CD4-positive, alpha-beta T cell treated with Interleukin-4 for 1 hour (primary cell): ENCODE data around the gene RNF31.
"Not testable (repeated sequence)": the region's sequence is repeated elsewhere in the genome, so short reads cannot be mapped to it uniquely, and the experiment has no call there.

Source experiments
- DNase-seq, 2 donors: peaks; one replicate each; pipeline ENCODE4 v3.0.0-alpha.2; 2020 to 2022

Gene RNF31

DNA sequence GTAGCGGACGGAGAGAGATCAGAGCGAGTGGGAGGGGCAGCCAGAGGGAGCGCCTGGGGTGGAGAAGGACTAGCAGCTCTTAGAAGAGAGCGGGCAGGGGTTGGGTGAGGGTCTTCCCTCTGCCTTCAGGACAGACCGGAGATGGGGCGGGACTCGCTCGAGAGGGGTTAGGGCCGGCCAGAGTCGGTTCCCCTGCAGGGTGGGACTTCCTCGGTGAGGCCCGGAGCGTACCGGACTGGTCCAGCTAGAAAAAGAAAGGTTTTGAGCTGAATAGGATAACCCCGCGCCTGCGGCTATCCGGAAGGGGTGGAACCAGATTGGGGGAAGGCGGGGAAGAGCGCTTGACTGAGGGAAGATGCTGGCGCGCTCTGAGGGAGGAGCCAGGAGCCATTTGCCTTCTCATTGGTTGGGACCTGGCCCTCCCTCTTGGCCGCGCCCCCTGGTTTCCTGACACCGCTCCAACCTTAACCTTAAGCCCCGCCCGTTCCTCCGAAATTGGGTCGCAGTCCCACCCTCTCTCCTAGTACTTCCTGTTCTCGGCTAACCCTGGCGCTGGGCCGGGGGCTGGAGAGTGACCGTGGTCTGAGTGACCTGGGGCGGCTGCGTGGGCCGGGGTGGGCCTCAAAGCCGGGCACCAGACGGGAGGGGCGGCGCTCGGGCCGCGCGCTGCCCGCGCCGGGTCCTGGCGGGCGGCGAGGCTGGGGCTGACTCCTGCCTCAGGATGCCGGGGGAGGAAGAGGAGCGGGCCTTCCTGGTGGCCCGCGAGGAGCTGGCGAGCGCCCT, at the start of gene RNF31:
TSS of gene RNF31 (plus strand) at position 521 of the 783 bp plus-strand sequence. CDS start at position 722, 201 bp downstream.
- DNase-seq, result peak; percentile 97

DNA sequence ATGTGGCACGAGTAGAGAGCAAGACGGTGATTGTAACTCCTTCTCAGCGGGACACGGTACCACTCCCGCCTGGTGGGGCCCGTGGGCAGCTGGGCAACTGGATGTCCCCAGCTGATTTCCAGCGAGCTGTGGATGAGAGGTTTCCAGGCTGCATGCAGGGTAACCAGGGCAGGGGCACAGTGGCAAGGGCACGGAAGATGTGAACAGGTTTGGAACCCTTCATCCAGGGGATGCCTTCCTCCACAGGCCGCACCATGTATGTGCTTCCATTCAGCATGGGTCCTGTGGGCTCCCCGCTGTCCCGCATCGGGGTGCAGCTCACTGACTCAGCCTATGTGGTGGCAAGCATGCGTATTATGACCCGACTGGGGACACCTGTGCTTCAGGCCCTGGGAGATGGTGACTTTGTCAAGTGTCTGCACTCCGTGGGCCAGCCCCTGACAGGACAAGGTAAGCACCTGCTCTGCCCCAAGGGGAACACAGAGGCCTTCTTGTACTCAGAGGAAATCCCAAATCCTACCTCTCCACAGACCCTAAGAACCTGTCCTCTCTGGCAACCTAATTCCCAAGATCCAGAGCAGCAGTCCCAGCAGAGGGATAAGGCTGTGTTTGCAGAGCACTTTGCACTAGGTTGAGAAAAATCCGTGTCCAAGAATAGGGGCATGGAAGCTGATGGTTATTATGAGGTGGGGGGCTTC, 48.9 kb upstream of the RNF31 start:
- no peak for DNase-seq

DNA sequence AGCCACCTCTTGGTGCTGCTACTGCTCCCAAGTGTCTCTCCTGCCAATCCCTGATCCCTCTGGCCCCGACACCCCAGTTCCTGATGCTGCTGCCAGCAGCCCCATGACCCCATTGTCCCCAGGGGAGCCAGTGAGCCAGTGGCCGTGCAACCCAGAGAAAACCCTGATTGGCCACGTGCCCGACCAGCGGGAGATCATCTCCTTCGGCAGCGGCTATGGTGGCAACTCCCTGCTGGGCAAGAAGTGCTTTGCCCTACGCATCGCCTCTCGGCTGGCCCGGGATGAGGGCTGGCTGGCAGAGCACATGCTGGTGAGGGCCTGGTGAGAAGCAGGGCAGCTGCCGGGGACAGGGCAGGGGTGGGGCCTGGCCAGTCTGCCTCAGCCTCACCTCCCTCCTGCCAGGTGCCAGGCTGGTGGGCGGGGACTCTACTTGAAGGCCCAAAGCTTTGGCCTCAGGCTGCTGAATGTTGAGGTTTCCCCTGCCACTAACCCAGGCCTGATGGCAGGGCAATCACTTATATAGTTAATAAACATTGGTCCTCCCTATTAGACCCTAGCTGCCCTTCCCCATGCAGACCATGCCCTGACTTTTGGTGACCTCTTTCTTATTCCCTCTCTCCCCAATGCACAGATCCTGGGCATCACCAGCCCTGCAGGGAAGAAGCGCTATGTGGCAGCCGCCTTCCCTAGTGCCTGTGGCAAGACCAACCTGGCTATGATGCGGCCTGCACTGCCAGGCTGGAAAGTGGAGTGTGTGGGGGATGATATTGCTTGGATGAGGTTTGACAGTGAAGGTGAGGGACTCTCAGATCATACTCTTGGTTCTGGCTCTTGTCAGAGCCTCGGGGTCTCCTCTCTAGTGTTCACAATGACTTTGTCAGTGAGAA, 48.1 kb upstream of the RNF31 start:
- no peak for DNase-seq

DNA sequence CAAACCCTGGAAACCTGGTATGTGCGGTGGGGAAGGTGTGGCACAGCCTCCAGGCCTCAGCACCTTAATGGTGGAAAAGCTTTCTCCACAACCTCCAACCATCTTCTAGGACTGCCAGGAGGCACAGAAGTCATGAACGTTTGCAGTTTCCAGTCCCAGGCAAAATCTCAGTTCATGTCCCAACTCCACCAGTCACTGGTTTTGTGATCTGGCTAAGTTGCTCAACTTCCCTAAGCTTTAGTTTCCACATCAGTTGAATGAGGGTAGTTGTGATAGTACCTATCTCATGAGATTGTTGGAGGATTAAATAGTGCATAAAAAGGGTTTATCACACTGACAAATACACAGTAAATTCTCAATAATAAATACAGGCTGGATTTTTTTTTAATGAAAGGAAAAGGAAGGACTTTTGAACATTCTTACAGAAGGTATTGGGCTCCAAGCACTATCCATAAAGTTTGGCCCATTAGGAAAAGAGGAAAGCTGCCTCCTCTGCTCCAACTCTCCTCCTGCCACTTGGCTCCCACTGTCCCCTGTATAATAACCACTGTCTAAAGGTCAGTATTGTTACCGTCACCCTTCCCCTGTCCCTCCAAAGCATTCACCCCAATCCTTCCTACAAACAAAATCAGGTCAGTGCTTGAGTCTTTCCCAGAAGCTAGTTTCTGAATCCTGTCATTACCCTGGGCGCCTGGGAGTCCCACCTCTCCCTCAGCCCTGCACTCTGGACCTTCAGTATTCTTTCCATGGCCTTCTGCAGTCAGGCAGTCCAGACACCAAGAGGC, 46.9 kb upstream of the RNF31 start:
- no peak for DNase-seq

DNA sequence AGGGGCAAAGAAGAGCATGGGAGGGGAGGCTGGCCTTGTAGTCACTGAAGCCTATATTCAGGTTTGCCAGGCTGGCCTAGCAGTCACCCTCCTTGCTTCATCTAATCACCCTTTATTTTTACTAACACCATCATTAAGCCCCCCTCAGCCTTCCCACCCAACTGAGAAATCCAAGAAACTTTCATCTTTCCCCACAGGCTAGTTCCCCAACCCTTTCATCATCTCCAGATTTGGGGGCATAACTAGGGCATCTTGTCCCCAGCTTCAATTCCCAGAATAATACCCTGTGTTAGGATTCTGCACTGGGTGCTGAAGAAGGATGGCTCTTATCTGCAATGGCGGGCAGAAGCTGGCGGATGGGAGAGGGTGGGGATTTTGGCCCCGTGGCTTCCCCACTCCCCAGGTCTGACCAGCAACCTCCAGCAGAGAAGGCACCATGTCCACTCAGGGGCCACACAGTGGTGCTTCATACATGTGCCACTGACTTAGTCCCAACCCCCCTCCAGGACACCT, 46.3 kb upstream of the RNF31 start:
- no peak for DNase-seq

DNA sequence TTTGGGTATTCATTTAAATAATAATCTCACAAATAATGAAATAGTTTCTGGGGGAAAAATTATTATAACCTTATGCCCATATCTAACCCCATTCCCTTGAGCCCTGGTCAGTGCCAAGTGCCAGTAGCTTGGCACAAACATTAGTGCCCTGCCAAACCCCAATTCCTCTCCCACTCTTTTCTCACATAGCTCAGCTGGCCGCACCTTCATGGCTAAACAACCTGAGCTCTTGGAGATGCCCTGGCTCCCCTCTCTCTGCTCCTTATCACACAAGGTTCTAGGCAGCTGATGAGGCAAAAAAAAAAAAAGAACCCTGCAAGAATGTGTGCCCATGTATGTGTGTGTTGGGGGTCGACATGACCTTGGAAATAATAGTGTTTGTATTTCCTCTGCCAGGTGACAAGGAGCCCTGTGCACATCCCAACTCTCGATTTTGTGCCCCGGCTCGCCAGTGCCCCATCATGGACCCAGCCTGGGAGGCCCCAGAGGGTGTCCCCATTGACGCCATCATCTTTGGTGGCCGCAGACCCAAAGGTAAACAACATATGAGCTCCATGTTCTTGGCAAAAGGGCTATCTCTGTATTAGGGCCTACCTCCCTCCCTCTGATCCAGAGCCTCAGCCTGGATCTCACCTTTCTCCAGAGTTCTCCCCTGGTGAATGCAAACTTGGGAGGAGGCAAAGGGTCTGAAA, 44.8 kb upstream of the RNF31 start:
- DNase-seq, result no peak

DNA sequence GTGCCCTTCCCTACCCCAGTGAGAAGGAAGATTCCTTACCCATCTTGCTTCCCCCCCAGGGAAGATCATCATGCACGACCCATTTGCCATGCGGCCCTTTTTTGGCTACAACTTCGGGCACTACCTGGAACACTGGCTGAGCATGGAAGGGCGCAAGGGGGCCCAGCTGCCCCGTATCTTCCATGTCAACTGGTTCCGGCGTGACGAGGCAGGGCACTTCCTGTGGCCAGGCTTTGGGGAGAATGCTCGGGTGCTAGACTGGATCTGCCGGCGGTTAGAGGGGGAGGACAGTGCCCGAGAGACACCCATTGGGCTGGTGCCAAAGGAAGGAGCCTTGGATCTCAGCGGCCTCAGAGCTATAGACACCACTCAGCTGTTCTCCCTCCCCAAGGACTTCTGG, 43.8 kb upstream of the RNF31 start:
- no peak for DNase-seq

DNA sequence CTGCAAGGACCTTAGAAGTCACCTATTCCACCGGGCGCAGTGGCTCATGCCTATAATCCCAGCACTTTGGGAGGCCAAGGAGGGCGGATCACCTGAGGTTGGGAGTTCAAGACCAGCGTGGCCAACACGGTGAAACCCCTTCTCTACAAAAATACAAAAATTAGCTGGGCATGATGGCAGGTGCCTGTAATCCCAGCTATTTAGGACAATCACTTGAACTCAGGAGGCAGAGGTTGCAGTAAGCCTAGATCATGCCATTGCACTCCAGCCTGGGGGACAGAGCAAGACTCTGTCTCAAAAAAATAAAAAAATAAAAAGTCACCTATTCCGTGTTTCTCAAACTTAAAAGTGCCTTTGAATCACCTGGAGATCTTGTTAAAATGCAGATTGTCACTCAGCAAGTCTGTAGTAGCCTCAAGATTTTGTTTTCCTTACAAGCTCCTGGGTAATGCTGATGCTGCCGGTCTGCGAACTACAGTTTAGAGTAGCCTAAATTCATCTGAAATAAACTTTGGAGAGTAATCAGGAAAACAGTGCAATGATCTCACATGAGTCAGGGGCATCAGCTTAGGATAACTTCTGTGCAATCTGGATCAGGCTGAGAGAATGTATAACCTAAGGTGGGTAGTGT, 41.6 kb upstream of the RNF31 start:
- not testable (repeated sequence) for DNase-seq

DNA sequence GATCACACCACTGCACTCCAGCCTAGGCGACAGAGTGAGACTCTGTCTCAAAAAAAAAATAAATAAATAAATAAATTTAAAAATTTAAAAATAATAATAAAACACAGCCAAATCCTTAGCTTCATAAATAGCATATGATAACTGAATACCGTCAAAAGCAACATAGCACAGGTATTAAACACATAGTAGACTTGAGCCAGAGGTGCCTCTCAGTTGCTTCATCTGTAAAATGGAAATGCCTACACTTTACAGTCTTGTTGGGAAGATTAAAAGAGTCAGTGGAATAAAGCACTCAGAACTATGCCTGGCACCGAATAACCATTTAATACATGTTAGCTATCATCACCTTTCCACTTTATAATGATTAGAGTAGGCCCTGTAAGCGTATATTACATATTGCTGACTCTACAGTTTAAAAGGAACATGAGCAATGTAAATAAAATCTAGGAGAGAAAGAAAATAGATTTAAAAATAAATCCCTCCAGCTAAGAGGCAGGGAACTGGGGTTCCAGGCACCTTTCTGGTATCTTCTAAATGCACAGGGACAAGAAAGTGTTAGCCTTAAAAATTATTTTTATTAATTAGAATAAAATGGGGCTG, 40.5 kb upstream of the RNF31 start:
- DNase-seq, result no peak

DNA sequence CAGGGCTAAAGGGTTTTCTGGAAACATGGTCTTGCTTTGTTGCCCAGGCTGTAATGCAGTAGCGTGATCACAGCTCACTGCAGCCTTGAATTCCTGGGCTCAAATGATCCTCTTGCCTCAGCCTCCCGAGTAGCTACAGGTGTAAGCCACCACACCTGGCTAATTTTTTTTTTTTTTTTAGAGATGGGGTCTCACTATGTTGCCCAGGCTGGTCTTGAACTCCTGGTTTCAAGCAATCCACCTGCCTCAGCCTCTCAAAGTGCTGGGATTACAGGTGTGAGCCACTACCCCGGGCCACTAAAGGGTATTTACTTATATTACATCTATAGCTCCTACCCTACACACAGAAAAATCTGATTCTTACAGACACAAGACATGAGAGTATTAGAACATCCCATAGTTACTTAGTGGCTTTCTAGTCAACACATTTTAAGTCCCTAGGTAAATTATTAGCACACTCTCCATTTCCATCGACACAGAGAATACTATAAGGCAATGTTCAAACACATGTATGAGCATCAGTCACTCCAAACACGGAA, 38.9 kb upstream of the RNF31 start:
- DNase-seq, result no peak

DNA sequence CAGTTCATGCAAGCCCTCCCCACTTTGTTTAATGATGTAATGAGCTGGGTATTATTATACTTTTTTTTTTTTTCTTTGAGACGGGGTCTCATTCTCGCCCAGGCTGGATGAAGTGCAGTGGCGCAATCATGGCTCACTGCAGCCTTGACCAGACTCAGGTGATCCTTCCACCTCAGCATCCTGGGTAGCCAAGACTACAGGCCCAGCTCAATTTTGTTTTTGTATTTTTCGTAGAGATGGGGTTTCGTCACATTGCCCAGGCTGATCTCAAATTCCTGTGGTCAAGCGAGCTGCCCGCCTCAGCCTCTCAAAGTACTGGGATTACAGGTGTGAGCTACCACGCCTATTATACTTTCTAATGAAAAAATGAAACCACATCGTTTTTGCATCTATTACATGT, 37.2 kb upstream of the RNF31 start:
- DNase-seq, result no peak

DNA sequence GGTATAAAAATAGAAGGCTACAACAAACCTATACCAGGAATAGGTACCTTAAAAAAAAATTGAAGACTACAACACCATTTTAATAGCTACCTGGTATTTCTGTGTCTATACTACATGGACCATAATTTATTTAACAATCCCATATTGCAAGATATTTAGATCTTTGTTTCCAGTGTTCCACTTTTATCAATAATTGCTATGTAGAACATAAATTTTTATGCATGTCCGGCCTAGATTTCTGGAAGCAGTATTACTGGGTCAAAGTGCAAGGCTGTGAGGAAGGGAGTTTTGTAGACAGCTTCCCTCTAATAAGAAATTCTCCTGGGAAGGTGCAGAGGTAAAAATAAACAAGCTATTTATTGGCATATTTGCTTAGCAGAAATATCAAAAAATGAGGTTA, 36.8 kb upstream of the RNF31 start:
- DNase-seq, result no peak

DNA sequence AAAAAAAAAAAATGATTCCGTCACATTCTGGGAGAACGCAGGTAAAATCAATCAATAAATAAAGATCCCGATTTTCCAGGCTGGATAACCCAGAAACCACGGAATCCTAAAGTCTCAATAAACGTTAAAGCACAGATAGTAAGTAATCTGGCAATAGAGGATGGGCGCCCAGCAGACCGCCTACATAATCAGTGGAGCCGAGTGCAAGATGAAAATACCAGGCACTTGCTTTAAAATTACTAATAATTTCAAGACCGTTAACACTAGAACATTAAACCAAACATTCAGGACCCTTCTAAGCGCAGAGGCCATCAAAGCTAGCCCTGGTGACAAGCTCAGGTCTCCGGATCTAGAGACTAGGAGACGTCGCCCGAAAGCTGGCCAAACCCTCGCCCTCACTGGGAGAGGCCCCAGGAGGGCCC, 33.9 kb upstream of the RNF31 start:
- DNase-seq, result no peak

DNA sequence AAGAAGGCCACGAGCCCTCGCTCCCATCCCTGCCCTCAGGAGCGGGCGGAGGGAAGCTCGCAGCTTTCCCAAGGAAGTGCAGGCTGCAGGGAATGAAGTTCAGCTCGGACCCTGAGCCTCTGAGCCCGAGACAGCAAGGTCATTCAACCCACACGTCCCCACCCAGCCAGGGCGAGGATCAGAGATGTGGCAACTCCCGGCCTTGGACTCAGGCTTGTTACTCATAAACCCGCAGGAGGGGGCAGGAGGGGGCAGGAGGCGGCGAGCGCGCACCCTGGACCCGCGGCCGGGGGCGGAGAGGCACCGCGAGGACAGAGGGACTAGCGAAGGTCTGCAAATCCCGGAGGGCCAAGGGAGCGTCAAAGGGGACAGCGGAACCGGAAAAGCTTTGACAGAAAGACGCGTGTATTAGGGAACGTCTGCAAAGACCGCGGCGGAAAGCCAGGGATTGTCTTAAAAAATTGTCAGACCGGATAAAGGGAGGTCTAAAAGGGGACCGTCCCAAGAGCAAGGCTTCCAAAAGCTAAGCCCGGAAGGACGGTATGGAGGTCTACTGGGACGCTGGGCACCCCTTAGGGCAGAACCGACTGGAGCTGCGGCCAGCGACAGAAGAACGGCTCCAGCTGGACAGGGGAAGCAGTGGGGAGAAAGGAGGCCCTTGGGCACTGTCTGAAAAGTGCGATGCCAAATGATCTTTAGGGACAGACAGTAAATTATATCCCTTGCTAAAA, 33.3 kb upstream of the RNF31 start:
- peak; percentile 83 to 88 for DNase-seq

DNA sequence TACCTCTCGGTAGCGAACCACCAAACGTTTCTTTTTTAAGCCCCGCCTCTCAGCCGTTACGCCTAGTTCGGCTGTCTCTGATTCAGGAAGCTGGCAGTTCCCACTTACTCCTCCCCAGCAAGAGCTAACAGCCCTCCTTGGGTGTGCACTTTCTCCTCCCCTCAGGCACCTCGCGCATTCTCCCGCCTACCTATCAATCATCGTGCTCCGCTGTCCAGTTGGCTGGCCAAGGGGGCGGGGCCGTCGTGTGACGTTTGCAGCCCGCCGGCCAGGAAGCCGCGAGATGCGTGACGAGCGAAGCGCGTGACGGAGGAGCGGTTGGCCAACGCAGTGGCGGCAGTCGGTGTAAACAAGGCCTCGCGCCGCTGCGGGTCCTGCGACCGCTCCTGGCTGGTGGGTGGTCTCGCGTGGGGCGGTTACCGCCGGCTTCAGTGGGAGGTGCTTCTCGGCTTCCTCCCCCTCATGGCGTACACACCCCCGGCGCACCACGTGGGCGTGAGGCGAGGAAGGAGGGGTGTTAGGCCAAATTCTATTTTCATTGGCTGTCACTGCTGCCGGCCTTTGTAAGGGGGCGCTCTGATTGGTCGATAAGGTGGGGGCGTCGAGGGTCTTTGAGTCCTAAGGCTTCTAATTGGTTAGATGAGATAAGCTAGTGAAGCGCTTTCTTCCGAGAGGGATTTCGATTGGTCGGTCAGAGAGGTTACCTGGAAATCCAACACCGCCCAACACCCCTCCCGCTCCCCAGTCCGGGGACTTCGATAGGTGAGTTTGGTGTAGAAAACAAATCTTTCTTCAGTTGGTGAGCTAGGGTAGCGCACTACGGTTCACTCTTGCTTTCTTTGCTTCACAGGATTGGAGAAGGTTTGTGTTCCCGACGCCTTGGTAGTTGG, 32.5 kb upstream of the RNF31 start, which contains the start of the genes DCAF11 and NRL:
TSS of gene DCAF11 (plus strand) at position 246 of the 890 bp plus-strand sequence. CDS start 818 bp downstream, outside the sequence.
TSS of gene NRL (minus strand) at position 418 of the 890 bp plus-strand sequence. CDS start 32,101 bp downstream, outside the sequence.
- DNase-seq, result peak; percentile 100

DNA sequence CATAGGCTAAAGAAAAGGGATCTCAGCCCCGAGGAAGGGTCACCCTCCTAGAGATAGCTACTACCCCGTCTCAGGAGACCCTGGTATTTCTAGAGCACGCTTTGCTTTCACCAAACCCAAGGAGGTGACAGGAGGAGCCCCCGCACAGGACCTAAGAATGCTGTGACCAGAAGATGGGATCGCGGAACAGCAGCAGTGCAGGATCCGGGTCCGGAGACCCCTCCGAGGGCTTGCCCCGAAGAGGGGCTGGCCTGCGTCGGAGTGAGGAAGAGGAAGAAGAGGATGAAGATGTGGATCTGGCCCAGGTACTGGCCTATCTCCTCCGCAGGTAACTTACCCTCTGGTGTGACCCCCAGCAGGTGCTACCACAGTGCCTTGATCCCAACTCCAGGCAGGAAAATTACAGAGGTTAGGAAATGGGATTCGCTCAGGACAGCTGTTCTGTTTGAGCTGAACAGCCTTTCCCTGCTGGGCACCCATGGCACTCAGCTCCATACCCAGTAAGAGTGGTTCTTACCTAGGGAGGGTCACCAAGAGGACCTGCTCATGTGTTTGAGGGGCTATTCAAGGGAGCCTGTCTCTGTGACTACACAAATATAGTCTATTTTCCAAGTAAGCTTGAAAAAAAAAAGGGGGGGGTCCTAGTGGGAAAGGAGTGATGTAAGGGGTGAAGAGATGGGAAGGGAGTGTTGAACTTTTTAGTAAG, 31.7 kb upstream of the RNF31 start:
- no peak for DNase-seq

DNA sequence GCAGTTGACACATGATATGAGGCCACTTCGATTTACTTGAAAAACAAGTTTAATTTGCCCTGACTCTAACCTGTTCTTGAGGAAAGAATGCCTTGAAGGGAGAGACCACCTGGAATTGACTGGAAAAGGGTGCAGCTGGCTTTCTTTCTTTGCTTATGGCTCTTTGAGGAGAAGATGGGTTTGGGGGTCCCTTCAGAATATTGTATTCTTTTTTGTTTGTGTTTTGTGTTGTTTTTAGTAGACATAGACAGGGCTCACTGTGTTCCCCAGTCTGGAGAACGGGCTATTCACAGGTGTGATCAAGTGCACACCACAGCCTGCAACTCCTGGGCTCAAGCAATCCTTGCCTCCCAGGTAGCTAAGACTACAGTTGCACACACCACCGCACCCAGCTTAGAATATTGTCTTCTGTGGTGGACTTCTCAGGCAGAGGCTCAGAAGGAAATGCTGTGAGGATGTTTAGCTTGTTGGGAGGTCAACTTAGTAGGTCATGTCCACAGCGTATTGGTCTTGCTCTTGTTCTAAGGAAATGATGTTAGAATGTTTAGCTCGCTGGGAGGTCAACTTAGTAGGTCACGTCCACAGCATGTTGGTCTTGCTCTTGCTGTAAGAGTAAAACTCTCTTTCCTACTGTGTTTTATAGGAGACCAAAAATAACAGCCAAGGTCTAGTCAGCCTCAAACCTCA, 31.0 kb upstream of the RNF31 start:
- DNase-seq, result no peak
